Stimulated activated naive B cell treated with anti-CD40 and anti-IgM and Interleukin-4, amounts not matched to agents 10 μg/mL and 1 μg/mL and 100 μg/mL, for 72 hours (primary cell): ENCODE results near the gene DNM1.
A peak's percentile ranks its signal among the peaks of the same experiment; 100 is the strongest.

ENCODE experiments used
- ATAC-seq, 2 donors: fragments of 150-1000 bp; cut with Tn5 transposase; replicated peaks; 2 replicates each; pipeline ENCODE4 v1.10.0; 2021; ENCODE audit warnings: moderate library complexity in 1 of 2
- DNase-seq: peaks from one replicate; pipeline ENCODE4 v3.0.0; 2021
- H3K27ac Mint-ChIP-seq: one replicate; pipeline ENCODE4 v1.8.0; 2022; ENCODE audit warnings: mild to moderate bottlenecking, mixed read lengths
- H3K27me3 Mint-ChIP-seq, 2 donors: one replicate each; pipeline ENCODE4 v1.8.0; 2022; ENCODE audit warnings: mixed read lengths in 2 of 2
- H3K36me3 Mint-ChIP-seq, 2 donors: one replicate each; pipeline ENCODE4 v1.8.0; 2022; ENCODE audit warnings: mixed read lengths in 2 of 2, mild to moderate bottlenecking in 1 of 2
- H3K4me1 Mint-ChIP-seq, 2 donors: one replicate each; pipeline ENCODE4 v1.8.0; 2022; ENCODE audit warnings: mixed read lengths in 2 of 2, mild to moderate bottlenecking in 1 of 2
- H3K4me3 Mint-ChIP-seq, 2 donors: one replicate each; pipeline ENCODE4 v1.8.0; 2022; ENCODE audit warnings: mild to moderate bottlenecking in 2 of 2, mixed read lengths in 2 of 2, moderate library complexity in 1 of 2
- H3K9me3 Mint-ChIP-seq, 2 donors: one replicate each; pipeline ENCODE4 v1.8.0; 2022; ENCODE audit warnings: mixed read lengths in 2 of 2, mild to moderate bottlenecking in 1 of 2

Gene DNM1

DNA sequence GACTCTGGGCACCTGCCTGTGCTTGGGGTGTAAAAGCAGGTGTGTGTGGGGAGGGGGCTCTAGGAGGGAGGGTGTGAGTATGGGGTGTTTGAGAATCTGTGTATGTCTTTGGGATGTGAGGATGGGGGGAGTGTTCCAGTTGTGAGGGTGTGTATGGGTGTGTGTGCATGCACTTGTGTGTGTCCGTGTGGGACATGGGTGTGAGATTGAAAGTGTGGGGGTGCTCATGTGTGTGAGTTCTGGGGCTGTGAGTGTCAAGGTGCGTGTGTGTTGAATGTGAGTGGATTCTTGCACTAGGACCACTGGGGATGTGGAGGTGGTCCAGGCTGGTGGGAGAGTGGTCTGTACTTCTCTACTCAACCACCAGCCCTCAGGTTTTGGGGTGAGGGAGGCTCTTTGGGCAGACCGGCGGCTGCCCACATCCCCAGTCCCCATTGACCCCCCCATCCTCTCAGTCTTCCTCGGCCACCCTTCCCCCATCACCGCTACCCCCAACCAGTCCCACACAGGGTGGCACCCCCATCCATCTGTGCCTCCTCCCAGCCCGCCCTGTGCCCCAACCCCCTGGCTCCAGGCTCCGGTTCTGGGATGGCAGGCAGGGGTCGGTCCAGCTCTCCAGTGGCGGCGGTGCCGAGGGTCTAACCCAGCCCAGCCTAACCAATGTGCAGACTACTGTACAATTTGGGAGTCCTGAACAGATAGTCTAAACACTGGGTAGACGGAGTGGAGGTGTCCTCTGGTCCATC is 41.1 kb downstream of the DNM1 start:
- DNase-seq (no peak), ATAC-seq (no peak)
- no peak overlapping the region for H3K4me3 Mint-ChIP-seq
- H3K27ac Mint-ChIP-seq, result no peak overlapping the region
- peaks cover 12 to 18% of the 10 kb centered on the region in 2 donors for H3K4me1 Mint-ChIP-seq
- peaks cover 36 to 40% of the 10 kb centered on the region in 2 donors for H3K27me3 Mint-ChIP-seq
- no peaks in the 10 kb centered on the region for H3K36me3 Mint-ChIP-seq
- H3K9me3 Mint-ChIP-seq, result no peaks in the 10 kb centered on the region

DNA sequence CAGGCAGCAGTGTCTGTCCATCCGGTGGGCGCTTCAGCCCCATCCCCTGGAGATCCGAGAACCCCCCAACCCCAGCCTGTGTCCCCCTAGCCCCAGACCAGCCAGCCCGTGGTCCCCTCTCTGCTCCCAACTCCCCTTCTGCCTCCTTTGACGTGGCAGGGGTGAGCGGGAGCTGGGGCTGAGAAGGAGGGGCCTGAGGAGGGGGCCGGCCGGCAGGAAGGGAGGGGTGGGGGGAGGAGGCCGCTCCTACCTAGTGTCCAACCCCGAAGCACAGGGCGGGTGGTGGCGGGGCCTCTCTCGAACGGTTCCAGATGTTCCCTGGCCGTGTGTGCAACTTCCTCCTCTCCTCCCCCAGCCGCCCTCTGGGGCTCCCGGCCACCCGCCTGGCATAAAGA is 41.7 kb downstream of the DNM1 start:
- peak; percentile 43 to 57 for ATAC-seq

DNA sequence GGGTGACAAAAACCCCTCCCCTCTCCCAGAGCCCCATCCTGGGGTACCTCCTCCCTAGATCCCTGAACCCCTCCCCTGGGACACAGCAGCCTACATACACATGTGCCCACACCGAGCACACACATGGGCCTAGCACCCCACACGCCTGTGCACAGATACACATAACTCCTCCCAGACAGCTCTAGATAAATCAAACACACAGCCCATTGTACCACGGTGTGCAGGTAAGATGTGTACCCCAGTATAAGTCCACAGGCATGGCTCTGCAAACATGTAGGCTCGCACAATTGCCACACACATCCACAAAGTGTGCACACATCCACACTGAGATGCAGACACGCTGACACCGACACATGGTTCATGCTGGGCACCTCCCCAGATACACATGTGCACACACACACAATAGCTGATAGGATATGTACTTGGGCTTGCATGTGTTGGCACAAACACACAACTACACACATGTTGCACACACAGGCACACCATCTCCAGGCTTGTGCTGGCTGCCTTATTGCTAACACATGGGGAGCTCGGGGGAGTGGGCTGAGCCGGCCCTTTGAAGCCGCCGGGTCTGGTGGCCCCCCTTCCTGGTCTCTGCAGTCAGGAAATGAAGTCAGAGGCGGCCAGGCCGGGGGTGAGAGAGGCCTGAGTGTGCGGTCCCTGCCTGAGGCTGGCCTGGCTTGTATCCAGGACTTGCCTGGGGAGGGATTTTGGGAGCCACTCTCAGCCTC is 42.4 kb downstream of the DNM1 start:
- Mint-ChIP-seq H3K4me3 (no peak overlapping the region), H3K36me3 (no peaks in the 10 kb centered on the region), H3K27me3 (peaks cover 36 to 40% of the 10 kb centered on the region in 2 donors), H3K4me1 (peaks cover 14 to 25% of the 10 kb centered on the region in 2 donors), H3K27ac (peak overlapping the region; percentile 26), H3K9me3 (no peaks in the 10 kb centered on the region)
- DNase-seq, result no peak
- ATAC-seq, result no peak

More for the DNA sequence above, 41.7 kb downstream of the DNM1 start:
- Mint-ChIP-seq H3K27ac (no peak overlapping the region), H3K36me3 (no peaks in the 10 kb centered on the region), H3K9me3 (no peaks in the 10 kb centered on the region), H3K4me3 (no peak overlapping the region), H3K4me1 (peaks cover 12 to 22% of the 10 kb centered on the region in 2 donors), H3K27me3 (peaks cover 36 to 40% of the 10 kb centered on the region in 2 donors)
- DNase-seq, result no peak

DNA sequence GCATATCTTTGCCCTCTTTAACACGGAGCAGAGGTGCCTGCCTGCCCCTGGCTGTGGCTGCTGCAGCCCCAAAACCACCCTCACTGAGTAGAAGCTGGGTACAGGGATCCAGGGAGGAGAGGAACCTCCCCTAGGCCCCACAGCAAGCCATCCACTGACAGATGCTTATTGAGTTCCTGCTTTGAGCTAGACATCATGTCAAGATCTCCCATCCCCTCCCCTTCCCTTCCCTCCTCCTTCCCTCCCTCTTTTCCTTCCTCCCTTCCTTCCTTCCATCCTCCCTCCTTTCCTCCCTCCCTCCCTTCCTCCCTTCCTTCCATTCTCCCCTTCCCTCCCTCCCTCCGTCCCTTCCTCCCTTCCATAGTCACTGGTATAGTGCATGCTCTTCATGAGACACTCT is 43.3 kb downstream of the DNM1 start:
- Mint-ChIP-seq H3K9me3 (no peaks in the 10 kb centered on the region), H3K4me1 (peaks cover 20 to 31% of the 10 kb centered on the region in 2 donors), H3K27ac (no peak overlapping the region), H3K27me3 (peaks cover 34 to 38% of the 10 kb centered on the region in 2 donors), H3K36me3 (no peaks in the 10 kb centered on the region), H3K4me3 (no peak overlapping the region)
- no peak for DNase-seq
- ATAC-seq, result no peak

DNA sequence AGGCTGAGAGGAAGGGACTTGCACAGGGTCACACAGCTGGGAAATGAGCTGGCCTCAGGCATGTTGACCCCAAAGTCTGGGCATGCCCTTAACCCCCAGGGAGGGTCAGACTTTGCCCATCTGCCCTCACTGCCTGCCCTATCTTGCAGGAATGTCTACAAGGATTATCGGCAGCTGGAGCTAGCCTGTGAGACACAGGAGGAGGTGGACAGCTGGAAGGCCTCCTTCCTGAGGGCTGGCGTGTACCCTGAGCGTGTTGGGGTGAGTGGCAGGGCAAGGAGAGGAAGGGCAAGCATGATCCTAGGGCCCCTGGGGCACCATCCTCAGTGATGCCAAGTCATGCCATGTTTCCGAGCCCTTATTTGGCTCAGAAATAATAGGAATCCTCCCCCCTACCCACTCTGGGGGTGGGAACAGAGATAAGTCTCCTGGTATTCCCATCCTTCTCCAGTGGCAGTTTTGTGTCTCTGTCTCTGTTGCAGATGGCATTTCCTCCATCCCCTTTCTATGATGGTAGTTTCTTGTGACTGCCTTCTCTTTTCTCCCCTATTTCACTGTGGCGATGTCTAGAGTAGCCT is 44.1 kb downstream of the DNM1 start:
- ATAC-seq, result no peak
- H3K27me3 Mint-ChIP-seq, result peaks cover 30 to 35% of the 10 kb centered on the region in 2 donors
- H3K4me3 Mint-ChIP-seq, result no peak overlapping the region
- DNase-seq, result no peak
- H3K27ac Mint-ChIP-seq, result no peak overlapping the region
- peaks cover 29 to 40% of the 10 kb centered on the region in 2 donors for H3K4me1 Mint-ChIP-seq
- H3K36me3 Mint-ChIP-seq, result no peaks in the 10 kb centered on the region
- no peaks in the 10 kb centered on the region for H3K9me3 Mint-ChIP-seq

DNA sequence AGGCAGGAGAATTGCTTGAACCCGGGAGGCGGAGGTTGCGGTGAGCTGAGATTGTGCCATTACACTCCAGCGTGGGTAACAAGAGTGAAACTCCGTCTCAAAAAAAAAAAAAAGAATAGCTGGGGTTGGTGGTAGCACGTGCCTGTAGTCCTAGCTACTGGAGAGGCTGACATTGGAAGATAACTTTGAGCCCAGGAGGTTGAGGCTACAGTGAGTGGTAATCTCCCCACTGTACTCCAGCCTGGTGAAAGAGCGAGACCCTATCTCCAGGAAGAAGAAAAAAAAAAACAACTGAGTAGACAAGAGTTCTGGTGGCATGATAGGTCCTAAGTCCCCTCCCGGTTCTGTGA is 46.4 kb downstream of the DNM1 start:
- Mint-ChIP-seq H3K27ac (no peak overlapping the region), H3K36me3 (no peaks in the 10 kb centered on the region), H3K4me3 (peak overlapping the region; percentile 85 to 87), H3K9me3 (no peaks in the 10 kb centered on the region), H3K27me3 (peaks cover 14 to 16% of the 10 kb centered on the region in 2 donors), H3K4me1 (peaks cover 23 to 30% of the 10 kb centered on the region in 2 donors)
- ATAC-seq (no peak), DNase-seq (no peak)

DNA sequence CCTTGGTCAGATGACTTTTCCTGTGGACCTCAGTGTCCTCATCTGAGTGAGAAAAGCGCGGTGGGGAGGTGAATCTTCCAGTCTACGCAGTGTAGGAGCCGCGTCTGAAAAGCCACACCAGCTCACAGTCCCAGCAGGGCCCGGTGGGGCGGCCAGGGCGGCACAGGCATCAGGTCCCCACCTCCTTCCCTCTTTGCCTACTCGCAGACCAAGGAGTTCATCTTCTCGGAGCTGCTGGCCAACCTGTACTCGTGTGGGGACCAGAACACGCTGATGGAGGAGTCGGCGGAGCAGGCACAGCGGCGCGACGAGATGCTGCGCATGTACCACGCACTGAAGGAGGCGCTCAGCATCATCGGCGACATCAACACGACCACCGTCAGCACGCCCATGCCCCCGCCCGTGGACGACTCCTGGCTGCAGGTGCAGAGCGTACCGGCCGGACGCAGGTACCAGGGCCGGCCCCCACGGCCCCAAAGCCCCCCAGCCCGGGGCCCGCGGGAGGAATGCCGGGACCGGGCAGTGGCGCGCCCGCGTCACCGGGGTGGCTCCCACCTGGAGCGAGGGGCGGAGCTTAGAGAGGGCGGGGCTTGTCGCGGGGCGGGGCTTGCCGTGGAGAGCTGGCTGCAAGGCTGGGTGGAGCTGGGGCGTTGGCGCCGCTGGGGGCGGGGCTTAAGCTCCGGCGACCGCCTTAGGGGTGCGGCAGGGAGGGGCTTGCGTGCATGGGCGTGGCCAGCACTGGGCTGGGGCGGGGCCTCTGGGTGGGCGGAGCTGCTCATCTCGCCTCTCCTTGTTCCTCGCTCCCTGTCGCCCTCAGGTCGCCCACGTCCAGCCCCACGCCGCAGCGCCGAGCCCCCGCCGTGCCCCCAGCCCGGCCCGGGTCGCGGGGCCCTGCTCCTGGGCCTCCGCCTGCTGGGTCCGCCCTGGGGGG is 47.0 kb downstream of the DNM1 start:
- peak overlapping the region; percentile 85 to 87 for H3K4me3 Mint-ChIP-seq
- H3K27me3 Mint-ChIP-seq, result peaks cover 12% of the 10 kb centered on the region in 2 donors
- ATAC-seq (peak; percentile 89 to 96), DNase-seq (peak; percentile 92)
- peak overlapping the region; percentile 54 for H3K27ac Mint-ChIP-seq
- no peaks in the 10 kb centered on the region for H3K9me3 Mint-ChIP-seq
- H3K4me1 Mint-ChIP-seq, result peaks cover 24 to 29% of the 10 kb centered on the region in 2 donors
- H3K36me3 Mint-ChIP-seq, result peaks cover 1 to 3% of the 10 kb centered on the region in 2 donors

DNA sequence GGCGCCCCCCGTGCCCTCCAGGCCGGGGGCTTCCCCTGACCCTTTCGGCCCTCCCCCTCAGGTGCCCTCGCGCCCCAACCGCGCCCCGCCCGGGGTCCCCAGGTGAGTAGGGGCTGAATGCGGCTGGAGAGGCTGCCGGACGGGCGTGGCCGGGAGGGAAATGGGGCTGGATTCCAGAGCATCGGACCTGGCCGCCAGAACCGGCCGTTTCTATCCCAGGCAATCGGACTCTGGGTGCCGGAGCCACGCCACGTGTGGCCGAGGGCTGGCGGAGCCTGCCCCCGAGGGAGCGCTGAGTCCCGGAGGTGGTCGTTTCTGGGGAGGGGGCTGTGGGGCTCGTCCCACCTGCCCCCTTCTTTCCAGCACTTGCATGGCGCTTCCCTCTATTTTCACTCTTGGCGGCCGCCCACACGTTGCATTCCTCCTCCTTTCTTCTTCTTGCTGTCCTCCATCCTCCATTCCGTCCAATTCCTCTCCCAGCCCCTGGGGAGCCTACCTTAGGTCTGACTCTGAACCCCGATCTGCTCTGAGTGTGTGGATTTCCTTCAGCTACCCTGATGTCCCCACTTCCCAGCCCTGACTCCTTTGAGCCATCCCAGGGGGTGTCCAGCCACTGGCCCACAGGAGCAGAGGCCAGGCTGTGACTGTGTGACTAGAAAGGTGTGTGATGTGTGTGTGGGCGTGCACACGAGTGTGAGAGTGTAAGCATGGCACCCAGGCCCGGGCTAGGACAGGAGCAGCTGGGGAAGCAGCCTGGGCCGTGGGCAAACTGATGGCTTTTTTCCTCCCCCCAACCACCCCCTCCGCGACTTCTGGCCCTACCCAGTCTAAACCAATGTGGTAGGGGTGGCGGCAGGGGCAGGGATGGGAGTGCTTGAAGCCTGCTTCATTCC is 47.9 kb downstream of the DNM1 start:
- peaks cover 7 to 12% of the 10 kb centered on the region in 2 donors for H3K36me3 Mint-ChIP-seq
- peaks cover 7% of the 10 kb centered on the region in 2 donors for H3K27me3 Mint-ChIP-seq
- no peak for DNase-seq
- no peaks in the 10 kb centered on the region for H3K9me3 Mint-ChIP-seq
- H3K27ac Mint-ChIP-seq, result no peak overlapping the region
- peak in 1 of 2 donors; percentile 17 for ATAC-seq
- peak overlapping the region; percentile 80 to 82 for H3K4me3 Mint-ChIP-seq
- peaks cover 19 to 29% of the 10 kb centered on the region in 2 donors for H3K4me1 Mint-ChIP-seq

DNA sequence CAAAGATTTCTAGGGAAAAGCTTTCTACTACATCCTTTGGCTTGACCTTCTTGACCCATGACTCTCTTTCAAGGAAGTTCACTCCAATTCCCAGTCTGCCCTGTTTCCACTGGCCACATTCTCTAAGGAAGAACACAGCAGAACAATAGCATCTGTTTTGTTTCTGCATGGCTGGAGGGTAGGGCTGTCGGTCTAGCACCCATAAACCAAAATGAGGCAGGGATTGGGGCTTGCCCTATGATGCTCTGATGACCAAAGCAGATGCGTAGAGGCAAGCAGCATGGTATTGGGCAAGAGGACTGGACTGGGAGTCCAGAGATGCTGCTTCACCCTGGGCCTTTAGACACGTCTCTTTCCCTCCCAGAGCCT is 48.5 kb downstream of the DNM1 start:
- ATAC-seq (no peak), DNase-seq (no peak)
- Mint-ChIP-seq H3K9me3 (no peaks in the 10 kb centered on the region), H3K36me3 (peaks cover 8 to 12% of the 10 kb centered on the region in 2 donors), H3K27ac (no peak overlapping the region), H3K4me1 (peaks cover 19 to 29% of the 10 kb centered on the region in 2 donors), H3K27me3 (peaks cover 7% of the 10 kb centered on the region in 2 donors), H3K4me3 (peak overlapping the region; percentile 46 to 82)

DNA sequence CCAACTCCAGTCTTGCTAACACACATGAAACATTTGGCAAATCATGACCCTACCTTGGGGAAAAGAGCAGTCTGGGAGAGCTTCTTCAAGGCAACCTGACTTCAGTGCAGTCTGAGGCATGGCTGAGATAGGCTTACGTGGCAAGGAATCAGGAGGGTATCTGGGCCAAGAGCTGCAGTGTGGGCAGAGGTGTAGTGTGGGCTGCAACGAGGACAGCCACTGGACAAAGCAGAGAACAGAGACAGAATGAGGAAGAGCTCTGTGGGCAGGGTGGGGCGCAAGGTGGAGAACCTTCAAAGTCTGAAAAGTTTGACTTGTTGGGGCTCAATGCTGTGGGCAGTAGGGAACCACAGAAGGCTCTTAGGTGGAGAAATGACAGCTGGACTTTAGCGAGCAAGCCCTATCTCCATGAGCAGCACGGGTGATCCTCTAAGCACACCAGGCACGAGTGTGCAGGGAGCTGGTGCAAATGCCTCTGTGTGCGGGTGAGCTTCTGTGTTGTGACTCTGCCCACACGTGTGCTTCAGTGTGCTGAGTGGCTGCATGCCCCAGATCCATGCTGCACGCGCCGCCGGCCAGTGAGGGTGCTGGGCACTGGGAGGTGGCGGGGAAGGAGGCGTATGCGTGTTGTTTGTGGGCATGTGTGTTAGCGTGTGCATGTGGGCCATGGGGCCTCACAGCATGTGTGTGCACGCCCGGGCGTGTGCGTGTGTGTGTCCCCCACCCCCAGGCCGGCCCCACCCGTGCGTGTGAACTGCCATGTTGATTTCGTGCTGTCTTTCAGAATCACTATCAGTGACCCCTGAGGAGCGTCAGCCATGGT is 49.3 kb downstream of the DNM1 start:
- DNase-seq (no peak), ATAC-seq (no peak)
- Mint-ChIP-seq H3K9me3 (no peaks in the 10 kb centered on the region), H3K4me1 (peaks cover 19 to 29% of the 10 kb centered on the region in 2 donors), H3K36me3 (peaks cover 12 to 14% of the 10 kb centered on the region in 2 donors), H3K27me3 (peaks cover 7% of the 10 kb centered on the region in 2 donors), H3K27ac (no peak overlapping the region), H3K4me3 (no peak overlapping the region)

DNA sequence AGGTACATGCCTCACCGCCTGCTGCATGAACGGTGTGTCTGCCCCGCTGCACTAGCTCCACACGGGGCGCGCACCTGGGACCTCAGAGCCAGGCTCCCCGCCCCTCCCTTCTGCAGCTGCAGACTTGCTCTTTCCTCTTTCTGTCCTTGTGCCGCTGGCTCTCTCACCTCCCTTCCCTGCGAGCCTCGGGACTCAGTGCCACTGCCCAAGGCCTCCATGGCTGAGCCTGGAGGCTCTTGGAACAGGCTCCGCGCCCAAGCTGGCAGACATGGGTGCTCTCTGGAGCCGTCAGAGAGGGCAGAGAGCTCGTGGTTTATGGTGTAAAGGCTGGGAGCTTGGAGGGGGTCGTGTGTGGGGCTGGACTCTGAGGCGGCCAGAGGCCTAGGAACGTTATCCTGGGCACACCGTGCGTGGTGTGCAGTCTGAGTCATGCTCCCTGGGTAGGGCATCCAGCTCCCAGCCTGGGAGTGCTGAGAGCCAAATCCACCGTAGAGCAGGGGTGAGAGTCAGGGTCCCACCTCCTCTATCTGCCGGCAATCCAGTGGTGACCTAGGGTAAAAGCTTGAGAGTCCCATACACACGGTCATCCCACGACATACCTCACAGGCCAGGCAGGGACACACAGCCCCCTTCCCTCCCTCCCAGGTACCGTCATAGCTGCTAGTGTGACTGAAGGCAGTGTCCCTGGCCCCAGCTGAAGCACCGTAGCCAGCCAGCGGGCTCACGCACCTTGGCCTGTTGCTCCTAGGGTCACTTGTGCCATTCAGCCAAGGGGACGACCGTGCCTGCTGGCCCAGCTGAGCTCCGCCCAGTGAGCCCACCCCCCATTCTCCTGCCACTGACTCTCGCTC is 50.2 kb downstream of the DNM1 start:
- peaks cover 19 to 29% of the 10 kb centered on the region in 2 donors for H3K4me1 Mint-ChIP-seq
- DNase-seq (no peak), ATAC-seq (no peak)
- no peak overlapping the region for H3K27ac Mint-ChIP-seq
- H3K9me3 Mint-ChIP-seq, result no peaks in the 10 kb centered on the region
- H3K27me3 Mint-ChIP-seq, result peaks cover 7% of the 10 kb centered on the region in 2 donors
- H3K36me3 Mint-ChIP-seq, result peaks cover 19 to 23% of the 10 kb centered on the region in 2 donors
- H3K4me3 Mint-ChIP-seq, result no peak overlapping the region

DNA sequence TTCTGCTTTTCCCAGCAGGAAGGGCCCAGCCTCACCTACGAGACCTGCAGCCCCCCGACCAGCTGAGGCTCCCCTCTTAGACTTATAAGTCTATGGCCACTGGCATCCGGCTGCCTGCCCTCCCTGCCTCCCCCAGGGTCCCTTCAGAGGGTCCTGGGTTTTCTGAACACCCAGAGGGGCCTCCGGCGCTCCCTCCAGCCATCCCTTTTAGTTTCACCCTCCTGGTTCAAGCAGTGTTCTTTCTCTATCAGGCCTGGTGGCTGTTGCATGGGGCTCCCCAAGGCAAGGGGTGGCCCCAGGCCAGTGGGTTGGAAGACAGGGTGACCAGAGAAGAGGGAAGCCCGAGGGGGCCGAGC is 50.8 kb downstream of the DNM1 start:
- DNase-seq (no peak), ATAC-seq (no peak)
- Mint-ChIP-seq H3K27ac (no peak overlapping the region), H3K27me3 (peaks cover 7% of the 10 kb centered on the region in 2 donors), H3K36me3 (peaks cover 22 to 29% of the 10 kb centered on the region in 2 donors), H3K4me1 (peaks cover 19 to 29% of the 10 kb centered on the region in 2 donors), H3K4me3 (no peak overlapping the region), H3K9me3 (no peaks in the 10 kb centered on the region)
